ENCODE results near the gene PRR15. TPM values are rescaled to one million over a fixed set of nuclear protein-coding genes. Genes with fewer than 3 reads are reported as not detected.

The PRR15 gene
- total RNA-seq, 1 experiment from 2014 or later: 22.6 TPM

- Histone ChIP-seq H3K4me3 (ENCODE audit: low read depth, low read length) (no peak overlapping the region), H3K9me3 (no peaks in the 10 kb centered on the region), H3K36me3 (ENCODE audit: control insufficient read depth, insufficient read depth, low read length) (no peaks in the 10 kb centered on the region), H3K4me1 (no peaks in the 10 kb centered on the region), H3K27me3 (replicated peaks; ENCODE audit: control insufficient read depth, insufficient read depth, low read length) (no peaks in the 10 kb centered on the region)
- no peak for TF ChIP-seq CTCF (IDR thresholded peaks at IDR 0.05; ENCODE audit: insufficient read depth in 1 of 2, low read depth in 1 of 2, low read length in 1 of 2, severe bottlenecking in 1 of 2, unreplicated experiment in 1 of 2)
- Mint-ChIP-seq H3K9me3 (ENCODE audit: unreplicated experiment) (no peaks in the 10 kb centered on the region), H3K4me1 (ENCODE audit: low read depth, unreplicated experiment) (no peaks in the 10 kb centered on the region), H3K36me3 (ENCODE audit: insufficient read depth, unreplicated experiment) (peaks cover under 1% of the 10 kb centered on the region), H3K27ac (ENCODE audit: unreplicated experiment) (no peak overlapping the region), H3K27me3 (ENCODE audit: insufficient read depth, unreplicated experiment) (no peaks in the 10 kb centered on the region), H3K4me3 (ENCODE audit: unreplicated experiment) (no peak overlapping the region)
- ChIA-PET POLR2A (no interaction called here), CTCF (no interaction called here)
- DNase-seq: no peak
- intact Hi-C loops (cut with micrococcal nuclease; ENCODE audit: unreplicated experiment): no loop called here
- no TSS peak for BruUV-seq (replicated peaks)
These were observed 5.7 kb upstream of the PRR15 start for GRCh38 chr7:29557954-29558353.

- Histone ChIP-seq H3K27me3 (replicated peaks; ENCODE audit: control insufficient read depth, insufficient read depth, low read length) (no peaks in the 10 kb centered on the region), H3K9me3 (no peaks in the 10 kb centered on the region), H3K36me3 (ENCODE audit: control insufficient read depth, insufficient read depth, low read length) (no peaks in the 10 kb centered on the region; the same call in 1 of the 2 replicates), H3K4me3 (ENCODE audit: low read depth, low read length) (no peak overlapping the region), H3K4me1 (no peaks in the 10 kb centered on the region)
- H3K4me1 Mint-ChIP-seq (ENCODE audit: low read depth, unreplicated experiment): no peaks in the 10 kb centered on the region
- no peak for TF ChIP-seq CTCF (IDR thresholded peaks at IDR 0.05; ENCODE audit: insufficient read depth in 1 of 2, low read depth in 1 of 2, low read length in 1 of 2, severe bottlenecking in 1 of 2, unreplicated experiment in 1 of 2)
- H3K4me3 Mint-ChIP-seq (ENCODE audit: unreplicated experiment): peak overlapping the region; percentile 1
- H3K9me3 Mint-ChIP-seq (ENCODE audit: unreplicated experiment): no peaks in the 10 kb centered on the region
- H3K27me3 Mint-ChIP-seq (ENCODE audit: insufficient read depth, unreplicated experiment): no peaks in the 10 kb centered on the region
- intact Hi-C loops (cut with micrococcal nuclease; ENCODE audit: unreplicated experiment): loop anchor here (5.0 to 10.0 kb wide), 4 partner anchors 74 to 636 kb away; no protein-coding TSS in a partner anchor
- CTCF ChIA-PET: no interaction called here
- POLR2A ChIA-PET: no interaction called here
- H3K27ac Mint-ChIP-seq (ENCODE audit: unreplicated experiment): no peak overlapping the region
- DNase-seq: no peak
- peaks cover 27% of the 10 kb centered on the region for H3K36me3 Mint-ChIP-seq (ENCODE audit: insufficient read depth, unreplicated experiment)
- TSS peak; percentile 4 for BruUV-seq (replicated peaks)
These were observed 2.4 kb upstream of the PRR15 start for GRCh38 chr7:29561271-29561670.

- peak overlapping the region; percentile 71 for H3K4me3 ChIP-seq (ENCODE audit: low read depth, low read length)
- CTCF ChIA-PET: interaction anchor here (0.6 to 0.7 kb wide), 3 partner anchors 9 to 528 kb away, joined by 3 to 4 read pairs (median 3); no protein-coding TSS in a partner anchor
- intact Hi-C loops (cut with micrococcal nuclease; ENCODE audit: unreplicated experiment): loop anchor here (1.0 to 10.0 kb wide), 5 partner anchors 75 to 638 kb away; no protein-coding TSS in a partner anchor
These were observed 1.3 kb upstream of the PRR15 start for GRCh38 chr7:29562307-29562706.

More at GRCh38 chr7:29562307-29562706, 1.3 kb upstream of the PRR15 start:
- no peaks in the 10 kb centered on the region; the same call in 1 of the 2 replicates for H3K36me3 ChIP-seq (ENCODE audit: control insufficient read depth, insufficient read depth, low read length)
- H3K9me3 Mint-ChIP-seq (ENCODE audit: unreplicated experiment): no peaks in the 10 kb centered on the region
- BruUV-seq (replicated peaks): no TSS peak
- H3K36me3 Mint-ChIP-seq (ENCODE audit: insufficient read depth, unreplicated experiment): peaks cover 35% of the 10 kb centered on the region
- no peaks in the 10 kb centered on the region for H3K4me1 Mint-ChIP-seq (ENCODE audit: low read depth, unreplicated experiment)
- H3K9me3 ChIP-seq: no peaks in the 10 kb centered on the region
- no peaks in the 10 kb centered on the region for H3K27me3 Mint-ChIP-seq (ENCODE audit: insufficient read depth, unreplicated experiment)
- no peak for DNase-seq
- POLR2A ChIA-PET: interaction anchor here (0.6 to 0.7 kb wide), 7 partner anchors 24 to 1317 kb away, joined by 3 to 10 read pairs (median 5); no protein-coding TSS in a partner anchor
- TF ChIP-seq CTCF (IDR thresholded peaks at IDR 0.05; ENCODE audit: insufficient read depth in 1 of 2, low read depth in 1 of 2, low read length in 1 of 2, severe bottlenecking in 1 of 2, unreplicated experiment in 1 of 2): no peak
- peaks cover 9% of the 10 kb centered on the region for H3K4me1 ChIP-seq
- H3K27me3 ChIP-seq (replicated peaks; ENCODE audit: control insufficient read depth, insufficient read depth, low read length): no peaks in the 10 kb centered on the region
- peak overlapping the region; percentile 98 for H3K4me3 Mint-ChIP-seq (ENCODE audit: unreplicated experiment)
- H3K27ac Mint-ChIP-seq (ENCODE audit: unreplicated experiment): peak overlapping the region; percentile 82

Measured in Caco-2 (cell line).